NCI-H2196 treated with DMSO at 0.1 percent for 48 hours (cell line): ENCODE data around the gene DZIP1.
"Not testable (repeated sequence)": the region's sequence is repeated elsewhere in the genome, so short reads cannot be mapped to it uniquely, and the experiment has no call there.

ENCODE experiments used
- DNase-seq: peaks from one replicate; lab custom pipeline; 2025; ENCODE audit not compliant: unreplicated experiment; lab: John Stamatoyannopoulos, UW

The DZIP1 gene, protein sequence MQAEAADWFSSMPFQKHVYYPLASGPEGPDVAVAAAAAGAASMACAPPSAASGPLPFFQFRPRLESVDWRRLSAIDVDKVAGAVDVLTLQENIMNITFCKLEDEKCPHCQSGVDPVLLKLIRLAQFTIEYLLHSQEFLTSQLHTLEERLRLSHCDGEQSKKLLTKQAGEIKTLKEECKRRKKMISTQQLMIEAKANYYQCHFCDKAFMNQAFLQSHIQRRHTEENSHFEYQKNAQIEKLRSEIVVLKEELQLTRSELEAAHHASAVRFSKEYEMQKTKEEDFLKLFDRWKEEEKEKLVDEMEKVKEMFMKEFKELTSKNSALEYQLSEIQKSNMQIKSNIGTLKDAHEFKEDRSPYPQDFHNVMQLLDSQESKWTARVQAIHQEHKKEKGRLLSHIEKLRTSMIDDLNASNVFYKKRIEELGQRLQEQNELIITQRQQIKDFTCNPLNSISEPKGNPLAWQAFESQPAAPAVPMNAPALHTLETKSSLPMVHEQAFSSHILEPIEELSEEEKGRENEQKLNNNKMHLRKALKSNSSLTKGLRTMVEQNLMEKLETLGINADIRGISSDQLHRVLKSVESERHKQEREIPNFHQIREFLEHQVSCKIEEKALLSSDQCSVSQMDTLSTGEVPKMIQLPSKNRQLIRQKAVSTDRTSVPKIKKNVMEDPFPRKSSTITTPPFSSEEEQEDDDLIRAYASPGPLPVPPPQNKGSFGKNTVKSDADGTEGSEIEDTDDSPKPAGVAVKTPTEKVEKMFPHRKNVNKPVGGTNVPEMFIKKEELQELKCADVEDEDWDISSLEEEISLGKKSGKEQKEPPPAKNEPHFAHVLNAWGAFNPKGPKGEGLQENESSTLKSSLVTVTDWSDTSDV

DNA sequence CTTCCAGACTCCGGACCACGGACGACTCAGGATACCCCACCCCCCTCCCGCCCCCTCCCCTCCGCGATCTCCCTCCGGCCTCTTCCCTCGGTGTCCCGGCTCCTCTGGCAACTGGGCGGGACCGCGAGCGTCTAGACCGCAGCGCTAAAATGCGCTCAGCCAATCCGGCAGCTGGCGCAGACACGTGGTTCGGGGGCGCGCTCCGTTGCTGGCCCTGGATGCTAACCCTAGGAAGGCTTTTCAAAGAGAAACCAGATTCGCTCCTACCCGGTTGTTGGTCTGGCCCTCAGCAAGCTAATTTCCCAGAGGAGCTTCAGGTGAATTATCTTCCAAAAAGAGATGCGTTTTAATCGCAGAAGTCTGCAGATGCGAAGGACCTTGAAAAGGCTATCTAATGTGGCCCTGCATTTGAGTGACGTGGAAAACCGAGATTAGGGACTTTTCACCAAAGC lies at the start of gene DZIP1:
Gene DZIP1, minus strand, starts transcription at position 106 of the 452 bp plus-strand sequence. CDS start 2,677 bp downstream, outside the sequence.
- DNase-seq = peak; percentile 10

DNA sequence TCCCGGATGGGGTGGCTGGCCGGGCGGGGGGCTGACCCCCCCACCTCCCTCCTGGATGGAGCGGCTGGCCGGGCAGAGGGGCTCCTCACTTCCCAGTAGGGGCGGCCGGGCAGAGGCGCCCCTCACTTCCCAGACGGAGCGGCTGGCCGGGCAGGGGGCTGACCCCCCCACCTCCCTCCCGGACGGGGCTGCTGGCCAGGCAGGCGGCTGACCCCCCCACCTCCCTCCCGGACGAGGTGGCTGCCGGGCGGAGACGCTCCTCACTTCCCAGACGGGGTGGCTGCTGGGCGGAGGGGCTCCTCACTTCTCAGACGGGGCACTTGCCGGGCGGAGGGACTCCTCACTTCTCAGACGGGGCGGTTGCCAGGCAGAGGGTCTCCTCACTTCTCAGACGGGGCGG lies 46.5 kb upstream of the DZIP1 start:
- DNase-seq = not testable (repeated sequence)

DNA sequence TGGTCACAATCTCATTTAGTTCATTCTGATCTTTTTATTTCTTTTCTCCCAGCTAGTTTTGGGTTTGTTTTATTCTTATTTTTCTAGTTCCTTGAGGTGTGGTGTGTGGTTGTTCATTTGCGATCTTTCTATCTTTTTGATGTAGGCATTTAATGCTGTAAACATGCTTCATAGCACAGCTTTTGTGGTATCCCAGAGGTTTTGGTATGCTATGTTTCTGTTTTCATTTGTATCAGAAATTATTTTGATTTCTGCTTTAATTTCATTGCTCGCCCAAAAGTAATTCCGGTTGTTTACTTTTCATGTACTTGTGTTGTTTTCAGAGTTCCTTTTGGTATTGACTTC lies 45.0 kb upstream of the DZIP1 start:
- DNase-seq = no peak

DNA sequence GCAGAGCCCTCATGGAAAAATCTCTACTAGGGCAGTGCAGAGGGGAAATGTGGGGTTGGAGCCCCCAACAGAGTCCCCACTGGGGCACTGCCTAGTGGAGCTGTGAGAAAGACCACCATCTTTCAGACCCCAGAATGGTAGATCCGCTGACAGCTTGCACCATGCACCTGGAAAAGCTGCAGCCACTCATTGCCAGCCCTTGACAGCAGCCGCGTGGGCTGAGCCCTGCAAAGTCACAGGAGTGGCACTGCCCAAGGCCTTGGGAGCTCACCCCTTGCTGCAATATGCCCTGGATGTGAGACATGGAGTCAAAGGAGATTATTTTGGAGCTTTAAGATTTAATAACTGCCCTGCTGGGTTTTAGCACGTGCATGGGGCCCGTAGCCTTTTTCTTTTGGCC lies 40.5 kb upstream of the DZIP1 start:
- not testable (repeated sequence) for DNase-seq

DNA sequence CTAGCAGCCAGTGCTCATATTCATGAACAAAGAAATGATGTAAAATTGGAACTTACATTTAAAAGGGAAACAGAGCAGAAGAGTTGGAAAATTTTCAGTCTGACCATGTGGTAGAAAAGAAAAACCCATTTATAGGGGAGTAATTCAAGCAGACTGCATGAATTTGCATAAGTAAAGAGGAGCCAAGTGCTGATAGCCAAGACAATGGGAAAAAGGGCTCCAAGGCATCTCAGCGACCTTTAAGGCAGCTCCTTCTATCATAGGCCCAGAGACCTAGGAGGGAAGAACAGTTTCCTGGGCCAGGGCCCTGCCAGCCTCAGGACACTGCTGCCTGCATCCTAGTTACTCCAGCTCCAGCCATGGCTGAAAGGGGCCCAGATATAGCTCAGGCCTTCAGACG lies 39.9 kb upstream of the DZIP1 start:
- no peak for DNase-seq

DNA sequence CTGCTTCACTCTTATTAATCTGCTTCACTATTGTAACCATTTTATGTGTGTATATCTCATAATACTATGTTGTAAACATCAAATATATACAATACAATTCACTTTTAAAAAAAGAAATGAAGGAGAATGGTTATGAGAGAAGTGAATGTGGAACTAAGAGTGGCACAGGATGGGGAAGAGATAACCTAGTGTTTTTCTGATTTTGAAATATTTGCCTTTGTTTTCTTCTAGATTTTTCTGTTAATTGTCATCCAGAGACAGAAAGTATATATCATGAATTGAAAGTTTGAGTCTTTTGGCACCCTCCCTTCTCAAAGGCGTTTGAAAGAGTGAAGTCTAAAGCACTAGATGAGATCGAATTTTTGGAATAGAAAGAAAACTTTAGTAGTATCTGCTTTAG lies 35.2 kb upstream of the DZIP1 start:
- DNase-seq = no peak

DNA sequence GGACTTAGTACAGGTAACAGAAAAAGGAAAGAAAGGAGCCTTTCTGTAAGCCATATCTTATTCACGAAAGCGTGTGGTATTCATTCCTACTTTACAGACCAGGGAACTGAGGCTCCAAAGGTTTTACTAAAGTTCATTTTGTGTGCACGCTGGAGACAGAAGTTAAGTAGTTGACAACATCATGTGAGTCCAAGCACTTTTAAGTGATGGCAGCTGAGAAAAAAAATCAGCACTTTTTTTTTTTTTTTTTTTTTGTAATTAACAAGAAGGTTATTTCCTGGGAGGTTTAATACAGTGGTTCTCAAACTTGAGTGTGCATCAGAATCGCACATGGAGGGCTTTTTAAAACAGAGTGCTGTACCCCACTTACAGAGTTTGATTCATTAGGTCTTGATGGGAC lies 34.5 kb upstream of the DZIP1 start:
- no peak for DNase-seq

DNA sequence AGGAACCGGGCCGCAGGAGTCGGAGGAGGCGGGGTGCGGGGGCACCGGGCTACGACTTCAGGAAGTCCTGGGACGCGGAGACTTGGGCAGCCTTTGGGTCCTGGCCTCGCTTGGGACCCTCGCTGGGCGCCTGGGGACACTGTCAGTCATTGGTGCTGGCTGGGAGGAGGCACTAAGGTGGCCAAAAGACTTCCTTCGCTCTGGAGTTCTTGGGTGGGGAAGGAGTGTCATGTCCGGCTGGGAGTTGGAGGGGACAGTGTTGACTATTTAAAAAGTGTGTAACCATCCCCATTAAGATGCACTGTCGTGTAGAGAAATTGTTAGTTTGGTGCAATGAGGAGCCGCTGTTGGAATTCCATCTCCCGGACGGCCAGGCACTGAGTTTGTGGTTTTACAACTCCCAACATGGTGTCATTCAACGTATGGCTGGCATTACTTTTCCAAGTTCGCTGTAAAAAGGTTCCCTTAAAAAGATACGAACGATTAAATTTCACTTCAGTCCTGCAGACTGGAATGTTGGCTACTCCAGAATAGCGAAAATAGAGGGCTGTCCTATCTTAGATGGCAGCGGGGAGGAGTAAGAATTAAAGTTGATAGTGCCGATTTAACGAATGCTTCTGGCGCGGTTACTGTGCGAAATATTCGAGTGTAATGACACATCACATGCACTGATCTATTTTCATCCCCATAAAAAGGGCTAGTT lies 33.2 kb upstream of the DZIP1 start:
- no peak for DNase-seq

DNA sequence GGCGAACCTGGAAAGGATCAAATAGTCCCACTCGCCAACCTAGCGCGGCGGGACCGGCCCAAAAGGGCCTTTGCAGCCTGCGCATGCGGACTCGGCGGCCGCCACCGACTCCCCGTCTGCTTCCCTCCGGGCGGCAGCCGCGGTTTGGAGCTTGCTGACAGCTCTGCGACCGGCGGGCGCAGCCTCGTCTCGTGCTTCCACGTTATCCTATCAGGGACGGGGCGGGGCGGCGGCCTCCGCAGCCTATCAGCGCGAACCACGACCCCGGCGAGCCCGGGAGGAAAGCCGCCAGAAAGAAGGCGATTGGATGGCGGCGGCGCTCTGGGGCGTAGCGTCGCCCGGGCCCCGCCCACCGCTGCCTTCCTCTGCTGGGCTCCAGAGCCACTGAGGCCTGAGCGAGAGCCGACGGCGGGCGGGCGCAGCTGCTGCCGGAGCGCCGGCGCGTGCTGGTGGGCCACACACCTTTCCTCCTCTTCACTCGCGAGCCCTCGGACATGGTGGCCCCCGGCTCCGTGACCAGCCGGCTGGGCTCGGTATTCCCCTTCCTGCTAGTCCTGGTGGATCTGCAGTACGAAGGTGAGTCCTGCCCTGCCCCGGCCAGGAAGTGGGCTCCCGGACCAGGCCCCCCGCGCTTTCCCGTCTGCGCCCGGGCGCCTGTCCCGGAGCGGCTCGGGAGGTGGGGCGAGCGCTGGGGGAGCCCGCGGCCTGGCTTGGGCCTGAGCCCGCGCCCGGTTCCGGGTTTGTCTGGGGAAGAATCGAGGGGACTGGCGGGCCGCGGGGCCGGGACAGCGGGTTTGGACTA lies 32.5 kb upstream of the DZIP1 start, which contains the start of gene DNAJC3:
Gene DNAJC3, plus strand, starts transcription at position 378 of the 802 bp plus-strand sequence. Its CDS starts 117 bp downstream, at position 495.
- peak; percentile 85 for DNase-seq

DNA sequence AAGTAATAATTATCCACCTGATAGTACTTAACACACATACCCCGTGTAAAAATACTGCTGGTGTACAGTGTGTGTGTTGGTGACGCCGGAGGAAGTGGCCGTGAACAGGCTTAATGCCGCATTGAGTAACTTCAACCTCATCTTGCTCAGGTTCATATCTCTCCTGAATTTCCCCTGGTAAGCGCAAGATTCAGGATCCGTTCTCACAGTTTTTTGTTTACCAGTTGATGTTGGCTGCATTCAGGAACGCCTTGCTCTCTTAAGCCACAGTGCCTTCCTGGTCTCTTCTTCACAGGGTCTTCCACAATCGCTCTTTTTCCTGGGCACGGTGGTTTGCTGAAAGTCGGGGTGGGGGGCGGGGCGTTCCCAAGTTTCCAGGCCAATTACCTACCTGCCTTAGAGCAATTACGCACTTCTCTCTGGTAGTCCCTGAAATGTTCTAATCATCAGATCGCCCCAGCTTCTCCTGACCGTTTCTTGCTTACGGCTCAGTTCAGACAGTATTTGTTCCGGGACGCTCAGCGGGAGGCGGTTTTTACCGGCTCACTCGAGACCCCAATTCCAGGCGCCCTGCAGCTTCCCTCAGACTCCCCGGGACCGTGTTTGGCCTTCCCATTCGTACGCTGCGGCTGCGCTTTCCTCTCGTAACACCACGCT lies 31.7 kb upstream of the DZIP1 start:
- no peak for DNase-seq

DNA sequence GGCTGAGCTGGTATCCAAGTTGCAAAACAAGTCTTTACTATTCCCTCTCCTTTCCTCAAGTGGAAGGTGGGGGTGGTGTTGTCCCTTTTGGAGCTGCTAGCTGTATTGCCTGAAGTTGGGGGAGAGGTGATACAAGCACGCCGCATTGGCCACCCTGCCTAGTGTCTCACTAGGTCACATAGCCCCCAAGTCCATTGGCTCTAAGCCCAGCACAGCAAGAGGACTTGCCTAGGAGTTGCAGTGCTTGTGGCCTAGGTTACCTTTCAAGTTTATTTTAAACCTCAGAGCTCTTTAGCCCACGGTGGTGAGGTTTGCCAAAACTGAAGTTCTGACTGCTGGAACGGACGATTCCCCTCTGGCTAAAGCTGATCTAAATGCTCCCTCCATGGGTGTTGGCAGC lies 27.1 kb upstream of the DZIP1 start:
- DNase-seq = no peak

DNA sequence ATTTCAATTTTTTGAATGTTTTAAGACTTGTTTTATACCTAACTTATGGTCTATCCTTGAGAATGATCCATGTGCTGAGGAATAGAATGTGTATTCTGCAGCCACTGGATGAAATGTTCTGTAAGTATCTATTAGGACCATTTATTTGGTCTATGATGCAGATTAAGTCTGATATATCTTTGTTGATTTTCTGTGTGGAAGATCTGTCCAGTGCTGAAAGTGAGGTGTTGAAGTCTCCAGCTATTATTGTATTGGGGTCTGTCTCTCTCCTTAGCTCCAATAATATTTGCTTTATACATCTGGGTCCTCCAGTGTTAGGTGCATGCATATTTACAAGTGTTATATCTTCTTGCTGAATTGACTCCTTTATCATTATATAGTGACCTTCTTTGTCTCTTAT lies 22.7 kb upstream of the DZIP1 start:
- DNase-seq = not testable (repeated sequence)

DNA sequence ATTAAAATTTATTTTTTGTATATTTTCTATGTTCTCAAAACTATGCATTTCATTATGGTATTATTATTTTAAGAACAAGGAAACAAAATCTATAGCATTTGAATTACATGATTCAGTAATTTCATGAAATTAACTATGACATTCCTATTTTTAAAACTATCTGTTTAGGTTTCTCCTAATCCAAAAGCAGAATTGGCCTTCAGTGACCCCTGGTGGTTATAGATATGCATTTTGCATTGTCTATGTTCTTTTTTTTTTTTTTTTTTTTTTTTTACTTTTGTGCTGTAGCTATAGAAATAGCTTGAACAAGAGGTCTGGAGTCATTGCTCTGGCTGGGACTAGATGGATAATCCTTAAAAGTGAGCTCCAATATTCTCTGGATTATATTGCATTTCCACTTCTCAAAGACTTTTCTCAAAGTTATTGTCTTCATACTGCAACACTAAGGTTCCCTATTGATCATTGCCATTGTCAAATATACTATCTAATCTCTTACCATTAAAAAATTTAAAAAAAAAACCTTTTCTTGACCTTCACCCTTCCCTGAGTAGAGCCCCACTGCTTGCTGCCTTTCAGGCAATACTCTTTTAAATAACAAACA lies 16.6 kb upstream of the DZIP1 start:
- no peak for DNase-seq

DNA sequence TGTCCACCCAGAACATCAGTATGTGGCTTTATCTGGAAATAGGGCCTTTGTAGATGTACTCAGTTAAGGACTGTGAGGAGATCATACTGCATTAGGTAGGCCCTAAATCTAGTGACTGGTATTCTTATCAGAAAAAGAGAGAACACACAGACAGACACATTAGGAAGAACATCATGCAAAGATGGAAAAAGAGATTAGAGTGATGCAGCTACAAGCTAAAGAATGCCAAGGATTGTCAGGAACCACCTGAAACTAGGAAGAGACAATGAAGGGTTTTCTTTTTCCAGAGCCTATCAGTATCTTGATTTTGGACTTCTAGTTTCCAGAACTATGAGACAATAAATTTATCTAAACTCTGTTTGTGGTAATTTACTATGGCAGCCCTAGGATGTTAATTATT lies 15.0 kb upstream of the DZIP1 start:
- no peak for DNase-seq

DNA sequence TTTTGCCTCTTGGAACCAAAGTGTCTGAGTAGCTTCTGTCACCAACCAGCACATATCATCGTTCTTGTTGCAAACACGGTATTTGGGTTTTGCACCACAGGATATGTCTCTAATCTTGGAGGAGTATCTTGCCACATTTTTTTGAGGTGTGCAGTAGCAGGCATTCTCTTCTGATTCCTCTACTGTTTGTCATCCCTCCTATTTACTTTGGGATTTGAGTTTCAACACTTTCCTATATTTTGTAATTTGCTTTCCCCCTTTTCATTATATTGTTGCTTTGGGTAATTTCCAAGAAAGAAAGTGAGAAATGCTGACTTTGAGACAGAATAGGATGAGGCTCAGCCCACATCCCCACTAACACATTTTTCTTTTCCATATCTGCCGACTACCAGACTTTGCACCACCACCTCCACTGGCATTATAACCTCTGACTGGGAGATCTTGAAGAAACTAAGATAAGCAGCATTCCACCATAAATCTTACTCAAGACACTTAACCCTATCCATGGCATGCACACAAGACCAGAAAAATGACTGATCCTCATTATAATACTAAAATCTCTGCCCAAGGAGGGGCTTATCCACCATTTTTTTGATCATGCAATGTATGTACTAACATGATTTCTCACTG lies 12.0 kb upstream of the DZIP1 start:
- no peak for DNase-seq

DNA sequence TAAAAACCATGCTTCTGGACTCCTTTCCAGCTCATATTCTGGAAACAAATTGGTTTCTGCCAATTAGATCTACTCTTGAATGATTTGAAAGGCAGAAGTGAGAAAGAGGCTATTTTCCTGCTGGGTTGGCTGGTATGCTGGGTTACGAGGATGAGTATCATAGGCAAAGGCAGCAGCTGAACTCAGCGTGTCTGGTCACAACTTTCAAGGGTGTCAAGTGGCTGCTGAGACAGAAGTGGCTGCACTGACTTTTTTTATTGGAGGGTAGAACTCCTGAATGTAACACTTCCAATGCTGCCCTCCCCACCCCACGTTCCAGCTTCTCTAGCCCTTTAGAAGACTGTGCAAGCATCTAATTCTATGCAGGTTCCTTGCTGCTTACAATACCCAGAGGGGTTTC lies 8.3 kb upstream of the DZIP1 start:
- no peak for DNase-seq

DNA sequence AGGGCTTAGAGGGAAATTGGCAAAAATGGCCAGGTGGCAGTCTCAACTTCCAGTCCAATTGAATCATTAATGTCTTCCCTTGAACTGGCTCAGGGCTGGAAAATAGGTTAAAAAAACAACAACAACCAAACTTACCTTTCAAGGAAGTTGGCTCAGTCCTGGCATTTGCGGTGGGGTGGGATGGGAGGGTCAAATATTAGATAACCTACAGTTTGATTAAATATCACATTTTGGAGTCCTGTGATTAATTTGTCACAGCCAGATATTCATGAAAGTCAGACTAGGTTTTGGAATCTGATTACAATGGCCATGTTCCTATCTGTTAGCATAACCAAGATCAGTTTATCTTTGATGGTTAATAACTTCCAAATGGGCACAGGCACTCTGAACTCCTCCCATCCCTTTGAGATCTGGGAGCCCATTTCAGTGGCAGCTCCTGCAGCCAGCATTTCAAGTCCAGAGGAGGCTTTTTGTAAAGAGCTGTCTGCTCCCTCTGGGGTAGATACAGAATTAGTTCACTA lies 7.8 kb upstream of the DZIP1 start:
- no peak for DNase-seq

DNA sequence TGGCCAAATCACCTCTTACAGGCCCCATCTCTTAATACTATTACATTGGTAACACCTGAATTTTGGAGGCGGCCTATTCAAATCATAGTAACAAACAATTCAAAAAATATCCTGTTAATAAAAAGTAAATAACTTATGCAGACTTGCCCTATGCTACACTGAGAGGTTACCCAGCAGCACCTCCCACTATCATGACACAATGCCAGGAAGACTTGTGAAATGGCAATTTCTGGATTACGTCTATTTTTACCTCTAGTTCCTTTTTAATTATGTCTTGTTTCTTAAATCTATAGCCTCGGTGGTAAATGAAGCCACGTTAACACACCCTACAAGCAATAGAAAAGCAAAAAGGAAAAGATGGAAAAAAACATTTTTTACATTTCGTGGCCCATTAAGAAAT lies 6.2 kb upstream of the DZIP1 start:
- no peak for DNase-seq

DNA sequence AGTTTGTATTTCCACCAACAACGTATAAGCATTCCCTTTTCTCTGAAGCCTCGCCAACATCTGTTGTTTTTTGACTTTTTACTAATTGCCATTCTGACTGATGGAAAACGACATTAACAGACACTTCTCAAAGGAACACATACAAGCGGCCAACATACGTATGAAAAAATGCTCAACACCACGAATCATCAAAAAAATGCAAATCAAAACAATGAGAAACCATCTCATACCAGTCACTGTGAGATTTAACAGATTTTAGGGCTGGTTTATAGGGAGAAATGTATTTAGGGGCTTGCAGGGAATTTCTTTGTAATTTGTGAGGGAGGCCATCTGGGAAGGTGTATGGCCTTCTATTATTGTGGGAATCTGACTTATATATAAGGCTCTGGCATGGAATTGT lies 2.8 kb upstream of the DZIP1 start:
- no peak for DNase-seq
